ENCODE results near the gene SLC25A45. TPM values are rescaled to one million over a fixed set of nuclear protein-coding genes. Genes with fewer than 3 reads are reported as not detected.

SLC25A45 gene
- polyA plus RNA-seq, 2 of the 4 experiments (the other 2 are of a cell fraction) = 3.1 to 8.1 TPM

GRCh38 chr11:65425105-65425970, 42.9 kb upstream of the SLC25A45 start:
- Histone ChIP-seq H3K4me3 (peak overlapping the region; percentile 95), H3K4me1 (peaks cover 18% of the 10 kb centered on the region), H3K27ac (peak overlapping the region; percentile 97 to 100), H3K9me3 (no peaks in the 10 kb centered on the region), H3K4me2 (peak overlapping the region; percentile 89)
- ATAC-seq = no peak
- FAIRE-seq = no peak
- ChIA-PET POLR2A (interaction anchor here (0.6 to 17.5 kb wide), 8 partner anchors 7 to 145 kb away, joined by 3 to 756 read pairs (median 6); partner anchors contain the start of genes MALAT1, NEAT1, SLC25A45 and ZNRD2), CTCF (interaction anchor here (1.7 to 17.0 kb wide), 3 partner anchors 8 to 85 kb away, joined by 5 to 208 read pairs (median 5); partner anchors contain the start of genes FRMD8 and SLC25A45)
- TF ChIP-seq TP53 (CRISPR knock-in tag; IDR thresholded peaks at IDR 0.05) = peak; percentile 95
- TF ChIP-seq HMGXB4 (CRISPR knock-in tag; IDR thresholded peaks at IDR 0.05; ENCODE audit: borderline replicate concordance) = peak; percentile 63; the same call in 1 of the 2 replicates
- peak; percentile 77 for TF ChIP-seq RARB (CRISPR knock-in tag; IDR thresholded peaks at IDR 0.05)
- TF ChIP-seq REST (IDR thresholded peaks at IDR 0.05) = peak; percentile 3
- TF ChIP-seq TFCP2L1 (CRISPR knock-in tag; IDR thresholded peaks at IDR 0.05) = peak; percentile 66
- no peak for TF ChIP-seq FOSL2 (IDR thresholded peaks at IDR 0.05)
- TF ChIP-seq FOSL2 (CRISPR knock-in tag; IDR thresholded peaks at IDR 0.05) = peak; percentile 49
- TF ChIP-seq MAFK (IDR thresholded peaks at IDR 0.05; ENCODE audit: partially characterized antibody) = peak; percentile 86
- TF ChIP-seq JUN (IDR thresholded peaks at IDR 0.05) = peak; percentile 32 to 78; a peak in 4 of 5 replicates
- TF ChIP-seq ZSCAN20 (CRISPR knock-in tag; IDR thresholded peaks at IDR 0.05) = peak; percentile 76; the same call in 1 of the 2 replicates
- peak; percentile 44; the same call in 1 of the 2 replicates for TF ChIP-seq PBX3 (IDR thresholded peaks at IDR 0.05)
- 0 out of 2 replicates have a peak, but pooled peaks have one; percentile 27 for TF ChIP-seq EHMT2 (IDR thresholded peaks at IDR 0.05; ENCODE audit: low read depth)
- peak; percentile 3 for TF ChIP-seq CHD2 (IDR thresholded peaks at IDR 0.05; ENCODE audit: low read length, partially characterized antibody)
- no peak for TF ChIP-seq MYC (IDR thresholded peaks at IDR 0.05; ENCODE audit: borderline replicate concordance, low read length)
- TF ChIP-seq EP300 (IDR thresholded peaks at IDR 0.05) = no peak
- TF ChIP-seq KDM5A (IDR thresholded peaks at IDR 0.05) = no peak
- peak; percentile 41 for TF ChIP-seq EHF (CRISPR knock-in tag; IDR thresholded peaks at IDR 0.05)
- no peak for TF ChIP-seq HES2 (IDR thresholded peaks at IDR 0.05)
- TF ChIP-seq SREBF2 (IDR thresholded peaks at IDR 0.05) = no peak
- TF ChIP-seq ELK1 (IDR thresholded peaks at IDR 0.05; ENCODE audit: low read depth, low read length) = no peak
- TF ChIP-seq POLR2AphosphoS2 (conservative IDR thresholded peaks at IDR 0.05; ENCODE audit: low read length) = peak; percentile 98
- no peak for TF ChIP-seq RNF2 (IDR thresholded peaks at IDR 0.05; ENCODE audit: borderline replicate concordance, low read depth)
- 0 out of 2 replicates have a peak, but pooled peaks have one; percentile 10 for TF ChIP-seq PHF8 (IDR thresholded peaks at IDR 0.05; ENCODE audit: borderline replicate concordance, low read depth)
- peak; percentile 92 for TF ChIP-seq HOXA7 (CRISPR knock-in tag; IDR thresholded peaks at IDR 0.05)
- peak; percentile 31; the same call in 1 of the 2 replicates for TF ChIP-seq HOXB5 (CRISPR knock-in tag; IDR thresholded peaks at IDR 0.05)
- no peak for TF ChIP-seq ZNF302 (CRISPR knock-in tag; IDR thresholded peaks at IDR 0.05)
- TF ChIP-seq FOSB (CRISPR knock-in tag; IDR thresholded peaks at IDR 0.05) = peak; percentile 83
- no peak for TF ChIP-seq CEBPB (IDR thresholded peaks at IDR 0.05)
- TF ChIP-seq RAD21 (conservative IDR thresholded peaks at IDR 0.05 in 1 of 2, IDR thresholded peaks at IDR 0.05 in 1 of 2) = no peak
- 1% methylated on average over 9 of the region's 9 CpGs for WGBS (ENCODE audit: missing lambda C conversion rate)
- DNase-seq (ENCODE audit: low read depth in 1 of 2, low spot score in 1 of 2) = peak in 1 of 2 experiments; percentile 87

All from A549 (cell line).